SK-N-SH (cell line): Measurements from ENCODE around the gene ITGA1. TPM values are rescaled to one million over a fixed set of nuclear protein-coding genes. Genes with fewer than 3 reads are reported as not detected.

Source experiments
- CTCF ChIA-PET: fragments of 300-600, 350-600 bp; formaldehyde crosslinking; extraction: SDS; loops from one replicate; lab custom pipeline; 2021; lab: Yijun Ruan, JAX
- POLR2A ChIA-PET: fragments of 350-600 bp; sonication (Branson Sonifier 250); formaldehyde crosslinking; extraction: SDS; loops from one replicate; lab custom pipeline; 2020; ENCODE audit warnings: antibody characterized with exemption, inconsistent platforms; lab: Yijun Ruan, JAX
- DNase-seq: peaks from one replicate; pipeline ENCODE4 v3.0.0; 2012
- H2AFZ ChIP-seq: fragments of 200-600 bp; sonication (generic); 2 replicates; pipeline ENCODE4 v1.8.1; 2016; ENCODE audit warnings: antibody characterized with exemption, mild to moderate bottlenecking, low read depth
- H3F3A ChIP-seq: fragments of 200-600 bp; sonication (generic); replicated peaks from 2 replicates; pipeline ENCODE3; 2016; ENCODE audit warnings: antibody characterized with exemption, mild to moderate bottlenecking; ENCODE audit not compliant: insufficient read depth
- H3K27ac ChIP-seq, 2 experiments: fragments of 200-500 bp in 1 of 2; fragments of 200-600 bp in 1 of 2; sonication (Bioruptor generic) in 1 of 2; sonication (generic), shearing (Covaris generic) in 1 of 2; 2 replicates each; pipeline versions ENCODE4 v1.5.1 to v1.6.1; 2014 to 2016; ENCODE audit warnings: low read depth in 2 of 2, inconsistent platforms in 1 of 2, low read length in 1 of 2, mild to moderate bottlenecking in 1 of 2, mixed read lengths in 1 of 2
- H3K27me3 ChIP-seq: fragments of 200-600 bp; sonication (generic), shearing (Covaris generic); 2 replicates; pipeline ENCODE4 v1.6.1; 2016; ENCODE audit warnings: mixed run types; ENCODE audit not compliant: insufficient read depth
- H3K36me3 ChIP-seq, 2 experiments: fragments of 200-500 bp in 1 of 2; fragments of 200-600 bp in 1 of 2; sonication (Bioruptor generic) in 1 of 2; sonication (generic) in 1 of 2; replicated peaks in 1 of 2; 2 replicates each; pipeline versions ENCODE3 to v1.5.1; 2014 to 2016; ENCODE audit warnings: low read length in 1 of 2, mild to moderate bottlenecking in 1 of 2; ENCODE audit not compliant: insufficient read depth in 2 of 2, control insufficient read depth in 1 of 2
- H3K4me1 ChIP-seq, 2 experiments: fragments of 200-500 bp in 1 of 2; fragments of 200-600 bp in 1 of 2; sonication (Bioruptor generic) in 1 of 2; sonication (generic), shearing (Covaris generic) in 1 of 2; 2 replicates each; pipeline versions ENCODE4 v1.5.1 to v1.6.1; 2014 to 2016; ENCODE audit warnings: low read depth in 1 of 2, low read length in 1 of 2, mixed run types in 1 of 2; ENCODE audit not compliant: insufficient read depth in 2 of 2, control insufficient read depth in 1 of 2
- H3K4me2 ChIP-seq: fragments of 200-600 bp; sonication (generic), shearing (Covaris generic); 2 replicates; pipeline ENCODE4 v1.6.1; 2017; ENCODE audit warnings: mixed run types
- H3K4me3 ChIP-seq, 2 experiments: fragments of 200-500 bp in 1 of 2; fragments of 200-600 bp in 1 of 2; sonication (Bioruptor generic) in 1 of 2; sonication (generic), shearing (Covaris generic) in 1 of 2; 2 replicates each; pipeline versions ENCODE4 v1.5.1 to v1.8.1; 2014 to 2016; ENCODE audit warnings: low read depth in 2 of 2, inconsistent platforms in 1 of 2, low read length in 1 of 2, mild to moderate bottlenecking in 1 of 2, mixed read lengths in 1 of 2, moderate library complexity in 1 of 2
- H3K79me2 ChIP-seq: fragments of 200-600 bp; sonication (generic); 2 replicates; pipeline ENCODE4 v1.8.1; 2017; ENCODE audit warnings: mild to moderate bottlenecking; ENCODE audit not compliant: insufficient read depth
- H3K9ac ChIP-seq: fragments of 200-600 bp; sonication (generic); 2 replicates; pipeline ENCODE4 v1.6.1; 2017; ENCODE audit warnings: mixed run types
- H3K9me2 ChIP-seq: fragments of 200-600 bp; sonication (generic); 2 replicates; pipeline ENCODE4 v1.6.1; 2017; ENCODE audit warnings: mixed run types
- H3K9me3 ChIP-seq: fragments of 200-600 bp; sonication (generic); 2 replicates; pipeline ENCODE4 v1.6.1; 2017; ENCODE audit warnings: mixed run types, mild to moderate bottlenecking, moderate library complexity
- H4K20me1 ChIP-seq: fragments of 200-600 bp; sonication (generic); 2 replicates; pipeline ENCODE4 v1.6.1; 2017; ENCODE audit warnings: mild to moderate bottlenecking, mixed run types; ENCODE audit not compliant: insufficient read depth
- MXI1 ChIP-seq: IDR thresholded peaks from 2 replicates; pipeline ENCODE4 v1.6.1; 2012; ENCODE audit warnings: mild to moderate bottlenecking, low read depth, low read length, improper control_type of control experiment
- PBX3 ChIP-seq: IDR thresholded peaks from 2 replicates; pipeline ENCODE4; 2012
- POLR2AphosphoS5 ChIP-seq: IDR thresholded peaks from 2 replicates; pipeline ENCODE4 v1.6.1; 2012; ENCODE audit warnings: low read depth, low read length
- RAD21 ChIP-seq: IDR thresholded peaks from 2 replicates; pipeline ENCODE4 v1.6.1; 2012; ENCODE audit warnings: mild to moderate bottlenecking, low read length
- REST ChIP-seq: IDR thresholded peaks from 2 replicates; pipeline ENCODE4 v1.6.1; 2012; ENCODE audit warnings: mild to moderate bottlenecking, low read depth, low read length, moderate library complexity
- RFX5 ChIP-seq: IDR thresholded peaks from 2 replicates; pipeline ENCODE4 v1.6.1; 2012; ENCODE audit warnings: mild to moderate bottlenecking, improper control_type of control experiment, low read length
- SMC3 ChIP-seq: IDR thresholded peaks from 2 replicates; pipeline ENCODE4 v1.6.1; 2012; ENCODE audit warnings: low read depth, low read length, improper control_type of control experiment
- TAF1 ChIP-seq: IDR thresholded peaks from 2 replicates; pipeline ENCODE4 v1.6.1; 2012; ENCODE audit warnings: low read depth, mild to moderate bottlenecking, low read length, moderate library complexity, borderline replicate concordance
- TCF12 ChIP-seq: IDR thresholded peaks from 2 replicates; pipeline ENCODE4 v1.4.0; 2012
- YY1 ChIP-seq: IDR thresholded peaks from 2 replicates; pipeline ENCODE4 v1.4.0; 2012; ENCODE audit warnings: low read depth, mild to moderate bottlenecking
- WGBS: methylation state at CpG from one replicate; pipeline ENCODE4 v1.1.6; 2017; ENCODE audit warnings: low lambda C conversion rate; 5-methylcytosine and 5-hydroxymethylcytosine counted together
- polyA plus RNA-seq, 3 experiments: library from polyadenylated mRNA; depleted of rRNA; stranded (reverse); fragments of >200 nt; gene quantifications; 2 replicates each; pipeline ENCODE4 v1.2.3, GENCODE V29; 2012
- TF ChIP-seq, protein P1 (sequence below): fragments of 200-600 bp; sonication (generic); IDR thresholded peaks from 2 replicates; pipeline ENCODE4 v1.6.1; 2017; ENCODE audit warnings: antibody characterized with exemption, mild to moderate bottlenecking, moderate library complexity

Gene ITGA1
- polyA plus RNA-seq, 1 of the 3 experiments (the other 2 are of a cell fraction): 7.7 TPM

DNA sequence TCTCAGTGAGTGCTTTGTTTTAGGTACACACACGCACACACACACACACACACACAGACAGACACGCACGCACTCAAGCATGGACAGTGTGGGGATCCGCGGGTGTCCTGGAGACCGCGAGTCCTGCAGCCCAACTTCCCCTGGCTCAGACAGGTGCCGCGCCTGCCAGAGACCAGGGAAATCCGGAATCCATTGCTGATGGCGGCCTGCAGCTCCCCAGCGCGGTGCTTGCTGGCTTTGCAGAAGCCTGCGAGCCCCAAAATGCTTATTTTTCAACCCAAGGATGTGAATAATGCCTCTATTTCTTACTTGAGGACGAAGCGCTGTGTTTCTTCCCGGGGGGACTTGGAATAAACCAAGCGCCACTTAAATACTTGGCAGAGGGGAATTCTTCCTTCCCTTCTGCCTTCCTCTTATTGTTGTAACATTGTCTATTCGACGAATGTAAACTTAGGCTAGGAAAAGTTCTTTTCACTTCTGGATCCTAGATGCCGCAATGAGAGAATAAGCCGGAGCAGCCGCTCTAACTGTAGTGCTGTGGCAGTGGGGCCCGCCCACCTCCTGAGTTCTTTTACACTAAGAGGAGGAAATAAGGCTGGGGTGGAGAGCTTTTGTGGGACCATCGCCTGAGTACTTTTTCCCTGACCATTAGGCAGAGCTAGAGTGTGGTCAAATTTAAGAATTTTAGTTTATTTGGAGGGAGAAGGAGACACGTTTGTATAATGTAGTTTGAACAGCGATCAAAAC is 202.2 kb downstream of the ITGA1 start:
- DNase-seq: peak; percentile 73
- Histone ChIP-seq H2AFZ (peak overlapping the region; percentile 61; the same call in 1 of the 2 replicates), H3K27ac (peak overlapping the region; percentile 73 to 81; a peak in 3 of 4 replicates), H4K20me1 (peaks cover 13% of the 10 kb centered on the region; the same call in 1 of the 2 replicates), H3K9me2 (no peaks in the 10 kb centered on the region), H3K4me1 (peaks cover 6 to 19% of the 10 kb centered on the region in 2 experiments), H3K9ac (peak overlapping the region; percentile 76), H3K79me2 (peaks cover 58% of the 10 kb centered on the region), H3K9me3 (no peaks in the 10 kb centered on the region), H3K4me2 (peak overlapping the region; percentile 74), H3K4me3 (peak overlapping the region; percentile 83 to 87), H3K36me3 (peaks cover 6 to 34% of the 10 kb centered on the region in 2 experiments), H3F3A (peaks cover 34% of the 10 kb centered on the region), H3K27me3 (no peaks in the 10 kb centered on the region)
- ChIA-PET POLR2A (no interaction called here), CTCF (interaction anchor here (0.6 to 1.7 kb wide), 8 partner anchors 9 to 106 kb away, joined by 3 to 6 read pairs (median 3); no protein-coding TSS in a partner anchor)
- 9% methylated on average over 21 of the region's 27 CpGs for WGBS
- TF ChIP-seq SMC3 (peak; percentile 39; the same call in 1 of the 2 replicates), RFX5 (no peak), REST (peak; percentile 9; the same call in 1 of the 2 replicates), PBX3 (no peak), RAD21 (peak; percentile 61), MXI1 (peak; percentile 39), YY1 (peak; percentile 46; the same call in 1 of the 2 replicates), POLR2AphosphoS5 (0 out of 2 replicates have a peak, but pooled peaks have one; percentile 16), TCF12 (no peak), TAF1 (no peak)
- TF ChIP-seq, protein P1, sequence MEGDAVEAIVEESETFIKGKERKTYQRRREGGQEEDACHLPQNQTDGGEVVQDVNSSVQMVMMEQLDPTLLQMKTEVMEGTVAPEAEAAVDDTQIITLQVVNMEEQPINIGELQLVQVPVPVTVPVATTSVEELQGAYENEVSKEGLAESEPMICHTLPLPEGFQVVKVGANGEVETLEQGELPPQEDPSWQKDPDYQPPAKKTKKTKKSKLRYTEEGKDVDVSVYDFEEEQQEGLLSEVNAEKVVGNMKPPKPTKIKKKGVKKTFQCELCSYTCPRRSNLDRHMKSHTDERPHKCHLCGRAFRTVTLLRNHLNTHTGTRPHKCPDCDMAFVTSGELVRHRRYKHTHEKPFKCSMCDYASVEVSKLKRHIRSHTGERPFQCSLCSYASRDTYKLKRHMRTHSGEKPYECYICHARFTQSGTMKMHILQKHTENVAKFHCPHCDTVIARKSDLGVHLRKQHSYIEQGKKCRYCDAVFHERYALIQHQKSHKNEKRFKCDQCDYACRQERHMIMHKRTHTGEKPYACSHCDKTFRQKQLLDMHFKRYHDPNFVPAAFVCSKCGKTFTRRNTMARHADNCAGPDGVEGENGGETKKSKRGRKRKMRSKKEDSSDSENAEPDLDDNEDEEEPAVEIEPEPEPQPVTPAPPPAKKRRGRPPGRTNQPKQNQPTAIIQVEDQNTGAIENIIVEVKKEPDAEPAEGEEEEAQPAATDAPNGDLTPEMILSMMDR: peak; percentile 51
